VCaP (cell line): Measurements from ENCODE around the gene ARHGAP19.

Experiments
- H3K27ac ChIP-seq: fragments of 450-650 bp; 2 replicates; pipeline ENCODE4 v1.5.1; 2017
- TF ChIP-seq, protein P1 (sequence below): fragments of 450-650 bp; conservative IDR thresholded peaks from 2 replicates; pipeline ENCODE4 v1.5.1; 2017; ENCODE audit warnings: mild to moderate bottlenecking, moderate library complexity

Gene ARHGAP19

GRCh38 chr10:97185326-97186058 is 106.9 kb downstream of the ARHGAP19 start, which contains the start of gene SLIT1:
SLIT1 (minus strand) TSS chr10:97185959; CDS start chr10:97185674, 285 bp downstream.
- TF ChIP-seq, protein P1, sequence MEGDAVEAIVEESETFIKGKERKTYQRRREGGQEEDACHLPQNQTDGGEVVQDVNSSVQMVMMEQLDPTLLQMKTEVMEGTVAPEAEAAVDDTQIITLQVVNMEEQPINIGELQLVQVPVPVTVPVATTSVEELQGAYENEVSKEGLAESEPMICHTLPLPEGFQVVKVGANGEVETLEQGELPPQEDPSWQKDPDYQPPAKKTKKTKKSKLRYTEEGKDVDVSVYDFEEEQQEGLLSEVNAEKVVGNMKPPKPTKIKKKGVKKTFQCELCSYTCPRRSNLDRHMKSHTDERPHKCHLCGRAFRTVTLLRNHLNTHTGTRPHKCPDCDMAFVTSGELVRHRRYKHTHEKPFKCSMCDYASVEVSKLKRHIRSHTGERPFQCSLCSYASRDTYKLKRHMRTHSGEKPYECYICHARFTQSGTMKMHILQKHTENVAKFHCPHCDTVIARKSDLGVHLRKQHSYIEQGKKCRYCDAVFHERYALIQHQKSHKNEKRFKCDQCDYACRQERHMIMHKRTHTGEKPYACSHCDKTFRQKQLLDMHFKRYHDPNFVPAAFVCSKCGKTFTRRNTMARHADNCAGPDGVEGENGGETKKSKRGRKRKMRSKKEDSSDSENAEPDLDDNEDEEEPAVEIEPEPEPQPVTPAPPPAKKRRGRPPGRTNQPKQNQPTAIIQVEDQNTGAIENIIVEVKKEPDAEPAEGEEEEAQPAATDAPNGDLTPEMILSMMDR, result peak; percentile 28

GRCh38 chr10:97184971-97185325 is 107.5 kb downstream of the ARHGAP19 start:
- TF ChIP-seq, protein P1, result no peak

More at GRCh38 chr10:97185326-97186058, 106.9 kb downstream of the ARHGAP19 start, which contains the start of gene SLIT1:
- H3K27ac ChIP-seq, result peak within 1 kb of the TSS; percentile 90

GRCh38 chr10:97183314-97183713 is 109.1 kb downstream of the ARHGAP19 start:
- TF ChIP-seq, protein P1, result no peak
- H3K27ac ChIP-seq, result peak overlapping the region; percentile 90; the same call in 1 of the 2 replicates

More at GRCh38 chr10:97184971-97185325, 107.5 kb downstream of the ARHGAP19 start:
- H3K27ac ChIP-seq, result peak overlapping the region; percentile 90

DNA sequence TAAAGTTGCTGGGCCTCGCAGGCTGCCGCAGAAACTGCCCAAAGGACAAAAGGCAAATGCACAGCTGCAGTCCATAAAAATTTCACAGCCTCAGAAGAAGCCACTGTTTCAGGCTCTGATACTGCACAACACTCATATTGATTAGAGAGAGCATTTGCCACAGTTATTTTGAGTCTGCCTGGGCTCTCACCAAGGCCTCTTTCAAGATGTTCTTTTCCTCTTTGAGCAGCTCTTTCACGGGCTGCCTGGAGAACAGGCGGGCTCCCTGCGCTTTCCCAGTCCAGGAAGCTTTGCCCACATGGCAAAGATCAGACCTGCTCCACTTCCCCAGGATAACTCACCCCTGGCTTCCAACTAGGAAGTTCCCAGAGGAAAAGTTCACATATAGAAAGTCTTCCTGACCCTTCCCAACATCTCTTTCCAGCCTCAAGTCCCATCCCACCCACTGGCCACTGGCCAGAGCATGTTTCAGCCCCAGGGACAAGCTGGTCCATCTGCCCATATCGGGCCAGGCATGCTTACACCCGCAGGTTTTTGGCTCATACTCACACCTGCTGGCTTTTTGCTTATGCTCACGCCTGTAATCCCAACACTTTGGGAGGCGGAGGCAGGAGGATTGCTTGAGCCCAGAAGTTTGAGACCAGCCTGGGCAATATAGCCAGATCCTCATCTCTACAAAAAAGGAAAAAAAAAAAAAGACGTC is 110.0 kb downstream of the ARHGAP19 start:
- H3K27ac ChIP-seq, result peak overlapping the region; percentile 90; the same call in 1 of the 2 replicates
- TF ChIP-seq, protein P1, result no peak

- TF ChIP-seq, protein P1, result no peak
- H3K27ac ChIP-seq, result peak overlapping the region; percentile 2; the same call in 1 of the 2 replicates
These were observed 111.5 kb downstream of the ARHGAP19 start for GRCh38 chr10:97180986-97181385.

- H3K27ac ChIP-seq, result no peak overlapping the region
- TF ChIP-seq, protein P1, result no peak
These were observed 112.1 kb downstream of the ARHGAP19 start for GRCh38 chr10:97180363-97180755.

GRCh38 chr10:97179731-97180362 is 112.6 kb downstream of the ARHGAP19 start:
- TF ChIP-seq, protein P1, result no peak
- H3K27ac ChIP-seq, result no peak overlapping the region
